ENCODE measurements around the gene ASTL. TPM values are rescaled to one million over a fixed set of nuclear protein-coding genes. Genes with fewer than 3 reads are reported as not detected.

The ASTL gene
- total RNA-seq, 3 donors from 2014 or later (not counting 1 experiment from before 2014, with no cell fraction given), result 5.5 to 11.3 (median 8.8) TPM

GRCh38 chr2:96091141-96091710 is 47.1 kb downstream of the ASTL start:
- Mint-ChIP-seq H3K4me1 (no peaks in the 10 kb centered on the region), H3K27me3 (ENCODE audit: low read depth in 2 of 2) (no peaks in the 10 kb centered on the region), H3K4me3 (no peak overlapping the region), H3K9me3 (no peaks in the 10 kb centered on the region), H3K27ac (no peak overlapping the region), H3K36me3 (no peaks in the 10 kb centered on the region)
- Histone ChIP-seq H3K4me3 (ENCODE audit: low read length) (no peak overlapping the region), H3K27me3 (ENCODE audit: control insufficient read depth, insufficient read depth, low read length) (no peaks in the 10 kb centered on the region), H3K4me1 (ENCODE audit: control insufficient read depth, insufficient read depth, low read length) (no peaks in the 10 kb centered on the region), H3K9me3 (ENCODE audit: control insufficient read depth, insufficient read depth, low read length) (no peaks in the 10 kb centered on the region), H3K36me3 (ENCODE audit: control insufficient read depth, insufficient read depth, low read length) (no peaks in the 10 kb centered on the region), H3K27ac (ENCODE audit: low read length) (no peak overlapping the region)
- peak in 1 of 2 donors; percentile 4 for DNase-seq
- ATAC-seq, result no peak
- TF ChIP-seq CTCF (IDR thresholded peaks at IDR 0.05), result no peak
- intact Hi-C loops (cut with micrococcal nuclease), result no loop called here
- 92% methylated on average over 14 of the region's 14 CpGs for WGBS (ENCODE audit: insufficient coverage)

- no peaks in the 10 kb centered on the region for H3K27me3 Mint-ChIP-seq (ENCODE audit: low read depth in 2 of 2)
- Histone ChIP-seq H3K4me3 (ENCODE audit: low read length) (no peak overlapping the region), H3K27ac (ENCODE audit: low read length) (no peak overlapping the region), H3K36me3 (ENCODE audit: control insufficient read depth, insufficient read depth, low read length) (no peaks in the 10 kb centered on the region), H3K9me3 (ENCODE audit: control insufficient read depth, insufficient read depth, low read length) (no peaks in the 10 kb centered on the region), H3K4me1 (ENCODE audit: control insufficient read depth, insufficient read depth, low read length) (no peaks in the 10 kb centered on the region), H3K27me3 (ENCODE audit: control insufficient read depth, insufficient read depth, low read length) (no peaks in the 10 kb centered on the region)
- no peaks in the 10 kb centered on the region for H3K4me1 Mint-ChIP-seq
- no peak overlapping the region for H3K27ac Mint-ChIP-seq
- WGBS (ENCODE audit: insufficient coverage), result 93% methylated on average over 12 of the region's 12 CpGs
- no peaks in the 10 kb centered on the region for H3K36me3 Mint-ChIP-seq
- intact Hi-C loops (cut with micrococcal nuclease), result no loop called here
- no peak for TF ChIP-seq CTCF (IDR thresholded peaks at IDR 0.05)
- ATAC-seq (no peak), DNase-seq (peak in 1 of 2 donors; percentile 7)
- H3K9me3 Mint-ChIP-seq, result no peaks in the 10 kb centered on the region
- H3K4me3 Mint-ChIP-seq, result no peak overlapping the region
These were observed 47.9 kb downstream of the ASTL start for GRCh38 chr2:96090196-96090926.

- Histone ChIP-seq H3K36me3 (ENCODE audit: control insufficient read depth, insufficient read depth, low read length) (no peaks in the 10 kb centered on the region), H3K27me3 (ENCODE audit: control insufficient read depth, insufficient read depth, low read length) (no peaks in the 10 kb centered on the region), H3K27ac (ENCODE audit: low read length) (no peak overlapping the region), H3K4me1 (ENCODE audit: control insufficient read depth, insufficient read depth, low read length) (no peaks in the 10 kb centered on the region), H3K9me3 (ENCODE audit: control insufficient read depth, insufficient read depth, low read length) (no peaks in the 10 kb centered on the region), H3K4me3 (ENCODE audit: low read length) (no peak overlapping the region)
- H3K9me3 Mint-ChIP-seq, result no peaks in the 10 kb centered on the region
- peak in 1 of 2 donors; percentile 6 for DNase-seq
- H3K27ac Mint-ChIP-seq, result no peak overlapping the region
- intact Hi-C loops (cut with micrococcal nuclease), result no loop called here
- 86% methylated on average over 22 of the region's 22 CpGs for WGBS (ENCODE audit: insufficient coverage)
- H3K4me3 Mint-ChIP-seq, result no peak overlapping the region
- no peaks in the 10 kb centered on the region for H3K36me3 Mint-ChIP-seq
- no peak for TF ChIP-seq CTCF (IDR thresholded peaks at IDR 0.05)
- ATAC-seq, result no peak
- H3K27me3 Mint-ChIP-seq (ENCODE audit: low read depth in 2 of 2), result no peaks in the 10 kb centered on the region
- H3K4me1 Mint-ChIP-seq, result no peaks in the 10 kb centered on the region
These were observed 48.7 kb downstream of the ASTL start for GRCh38 chr2:96089356-96090195.

All from natural killer cell (primary cell).